DOHH2 (cell line): Measurements from ENCODE around the gene PCYT1B.

ENCODE experiments used
- H3F3A ChIP-seq: fragments of 200-600 bp; sonication (generic), shearing (Covaris generic); 2 replicates; pipeline ENCODE4 v1.6.0; 2016; ENCODE audit warnings: antibody characterized with exemption, mild to moderate bottlenecking; ENCODE audit not compliant: control insufficient read depth, insufficient read depth
- H3K27ac ChIP-seq: fragments of 200-600 bp; sonication (generic); 2 replicates; pipeline ENCODE4 v1.5.1; 2014; ENCODE audit warnings: low read depth, mild to moderate bottlenecking, low read length, moderate library complexity
- H3K27me3 ChIP-seq: fragments of 200-600 bp; sonication (generic); 2 replicates; pipeline ENCODE4 v1.6.1; 2014; ENCODE audit warnings: mild to moderate bottlenecking, low read length, mixed read lengths; ENCODE audit not compliant: control insufficient read depth
- H3K36me3 ChIP-seq: fragments of 200-600 bp; sonication (generic); 2 replicates; pipeline ENCODE4 v1.6.1; 2014; ENCODE audit warnings: mild to moderate bottlenecking, low read length, moderate library complexity, mixed read lengths; ENCODE audit not compliant: control insufficient read depth
- H3K4me1 ChIP-seq: fragments of 200-600 bp; sonication (generic); 2 replicates; pipeline ENCODE4 v1.6.1; 2014; ENCODE audit warnings: mild to moderate bottlenecking, low read length, mixed read lengths; ENCODE audit not compliant: control insufficient read depth
- H3K4me2 ChIP-seq: fragments of 200-600 bp; sonication (generic); 2 replicates; pipeline ENCODE4 v1.6.0; 2014; ENCODE audit warnings: mild to moderate bottlenecking, low read length, moderate library complexity
- H3K4me3 ChIP-seq: fragments of 200-600 bp; sonication (generic); 2 replicates; pipeline ENCODE4 v1.5.1; 2014; ENCODE audit warnings: mild to moderate bottlenecking, low read length, mixed read lengths
- H3K79me2 ChIP-seq: fragments of 200-600 bp; sonication (generic); 2 replicates; pipeline ENCODE4 v1.6.1; 2014; ENCODE audit warnings: mild to moderate bottlenecking, low read length, mixed read lengths; ENCODE audit not compliant: control insufficient read depth
- H3K9me2 ChIP-seq: fragments of 200-600 bp; sonication (generic); replicated peaks from 2 replicates; pipeline ENCODE4 v1.6.1; 2014; ENCODE audit warnings: mild to moderate bottlenecking, low read length, mixed read lengths; ENCODE audit not compliant: control insufficient read depth
- H3K9me3 ChIP-seq: fragments of 200-600 bp; sonication (generic); 2 replicates; pipeline ENCODE4 v1.6.1; 2014; ENCODE audit warnings: antibody characterized with exemption, low read length, mixed read lengths; ENCODE audit not compliant: control insufficient read depth, insufficient read depth
- H4K20me1 ChIP-seq: fragments of 200-600 bp; sonication (generic); 2 replicates; pipeline ENCODE4 v1.6.0; 2014; ENCODE audit warnings: low read depth, mild to moderate bottlenecking, antibody characterized with exemption, low read length, moderate library complexity; ENCODE audit not compliant: control insufficient read depth, insufficient read depth
- EZH2phosphoT487 ChIP-seq: fragments of 200-600 bp; sonication (generic); IDR thresholded peaks from 2 replicates; pipeline ENCODE4 v1.6.1; 2017; ENCODE audit warnings: borderline replicate concordance, mild to moderate bottlenecking, antibody characterized with exemption, low read length, moderate library complexity, mixed read lengths
- TF ChIP-seq, protein P1 (sequence below): fragments of 200-600 bp; sonication (generic); IDR thresholded peaks from one replicate; pipeline ENCODE4 v1.5.1; 2014; ENCODE audit warnings: antibody characterized with exemption, mild to moderate bottlenecking, low read depth, low read length; ENCODE audit not compliant: poor library complexity, severe bottlenecking

Gene PCYT1B

GRCh38 chrX:24508375-24508774, 138.8 kb downstream of the PCYT1B start:
- no peaks in the 10 kb centered on the region for H3K79me2 ChIP-seq
- no peak overlapping the region for H3K4me3 ChIP-seq
- no peak for TF ChIP-seq EZH2phosphoT487
- TF ChIP-seq, protein P1, sequence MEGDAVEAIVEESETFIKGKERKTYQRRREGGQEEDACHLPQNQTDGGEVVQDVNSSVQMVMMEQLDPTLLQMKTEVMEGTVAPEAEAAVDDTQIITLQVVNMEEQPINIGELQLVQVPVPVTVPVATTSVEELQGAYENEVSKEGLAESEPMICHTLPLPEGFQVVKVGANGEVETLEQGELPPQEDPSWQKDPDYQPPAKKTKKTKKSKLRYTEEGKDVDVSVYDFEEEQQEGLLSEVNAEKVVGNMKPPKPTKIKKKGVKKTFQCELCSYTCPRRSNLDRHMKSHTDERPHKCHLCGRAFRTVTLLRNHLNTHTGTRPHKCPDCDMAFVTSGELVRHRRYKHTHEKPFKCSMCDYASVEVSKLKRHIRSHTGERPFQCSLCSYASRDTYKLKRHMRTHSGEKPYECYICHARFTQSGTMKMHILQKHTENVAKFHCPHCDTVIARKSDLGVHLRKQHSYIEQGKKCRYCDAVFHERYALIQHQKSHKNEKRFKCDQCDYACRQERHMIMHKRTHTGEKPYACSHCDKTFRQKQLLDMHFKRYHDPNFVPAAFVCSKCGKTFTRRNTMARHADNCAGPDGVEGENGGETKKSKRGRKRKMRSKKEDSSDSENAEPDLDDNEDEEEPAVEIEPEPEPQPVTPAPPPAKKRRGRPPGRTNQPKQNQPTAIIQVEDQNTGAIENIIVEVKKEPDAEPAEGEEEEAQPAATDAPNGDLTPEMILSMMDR: no peak
- H3K36me3 ChIP-seq: no peaks in the 10 kb centered on the region
- no peaks in the 10 kb centered on the region for H3F3A ChIP-seq
- no peaks in the 10 kb centered on the region for H3K9me2 ChIP-seq
- H3K27me3 ChIP-seq: no peaks in the 10 kb centered on the region
- H3K4me1 ChIP-seq: no peaks in the 10 kb centered on the region
- H3K27ac ChIP-seq: no peak overlapping the region
- H3K4me2 ChIP-seq: no peak overlapping the region
- H3K9me3 ChIP-seq: no peaks in the 10 kb centered on the region
- H4K20me1 ChIP-seq: no peaks in the 10 kb centered on the region
